HepG2 (cell line): ENCODE results near the gene KRTAP27-1. TPM values are rescaled to one million over a fixed set of nuclear protein-coding genes. Genes with fewer than 3 reads are reported as not detected.

Experiments used
- ATAC-seq: fragments of 200-7000 bp; cut with Tn5 transposase; 3 replicates; pipeline ENCODE4 v1.9.1; 2020; ENCODE audit warnings: mild to moderate bottlenecking, moderate library complexity
- BruUV-seq: library from RNA; stranded (reverse); fragments of 400-500 nt; replicated peaks from 2 replicates; lab custom pipeline; 2021; lab: Mats Ljungman, UMichigan
- CTCF ChIA-PET: fragments of 300-600 bp; formaldehyde crosslinking; extraction: SDS; loops from one replicate; lab custom pipeline; 2021; ENCODE audit warnings: low total read pairs, inconsistent platforms, low intra/inter-chr PET ratio; lab: Yijun Ruan, JAX
- POLR2A ChIA-PET: fragments of 350-600 bp; sonication (Branson Sonifier 250); formaldehyde crosslinking; loops from one replicate; lab custom pipeline; 2020; ENCODE audit warnings: antibody characterized with exemption, inconsistent platforms; lab: Yijun Ruan, JAX
- DNase-seq: peaks from one replicate; pipeline ENCODE4 v3.0.0-alpha.2; 2015; ENCODE audit warnings: low spot score
- FAIRE-seq: peaks from 3 replicates; lab custom pipeline; 2011; peaks lifted over from hg19 to GRCh38; lab: Jason Lieb, UNC
- H2AFZ ChIP-seq: one replicate; pipeline ENCODE4 v1.6.1; 2011; ENCODE audit warnings: low read length, inconsistent platforms
- H3K27ac ChIP-seq: fragments of 300-600 bp; 3 replicates; pipeline ENCODE4 v1.8.0; 2011; ENCODE audit warnings: mixed run types, mild to moderate bottlenecking, mixed read lengths, low read length, inconsistent platforms; ENCODE audit not compliant: insufficient read depth; ENCODE audit errors: extremely low read length
- H3K27me3 ChIP-seq, 2 experiments: fragments of 200-600 bp in 1 of 2; 2 replicates in 1 of 2; 3 replicates in 1 of 2; pipeline versions ENCODE4 v1.6.0 to v1.8.0; 2011; ENCODE audit warnings: low read length in 2 of 2, mild to moderate bottlenecking in 2 of 2, moderate library complexity in 2 of 2, inconsistent platforms in 1 of 2; ENCODE audit not compliant: insufficient read depth in 2 of 2, control insufficient read depth in 1 of 2
- H3K36me3 ChIP-seq, 2 experiments: fragments of 200-600 bp in 1 of 2; replicated peaks in 1 of 2; 2 replicates in 1 of 2; 3 replicates in 1 of 2; pipeline versions ENCODE4 v1.5.1 to v1.8.0; 2011; ENCODE audit warnings: low read length in 2 of 2, inconsistent platforms in 1 of 2; ENCODE audit not compliant: insufficient read depth in 2 of 2, control insufficient read depth in 1 of 2
- H3K4me1 ChIP-seq: 2 replicates; pipeline ENCODE4 v1.5.1; 2012; ENCODE audit warnings: low read length, inconsistent platforms; ENCODE audit not compliant: insufficient read depth
- H3K4me2 ChIP-seq: 2 replicates; pipeline ENCODE4 v1.6.0; 2011; ENCODE audit warnings: low read depth, low read length, inconsistent platforms
- H3K4me3 ChIP-seq, 3 experiments: fragments of 200-600 bp in 1 of 3; sonication (generic), shearing (Covaris generic) in 1 of 3; replicated peaks in 1 of 3; 2 replicates each; pipeline ENCODE4 v1.5.1; 2011 to 2016; ENCODE audit warnings: low read length in 3 of 3, inconsistent platforms in 2 of 3, low read depth in 2 of 3, mild to moderate bottlenecking in 2 of 3, control low read depth in 1 of 3, mixed read lengths in 1 of 3; ENCODE audit not compliant: insufficient read depth in 1 of 3
- H3K79me2 ChIP-seq: one replicate; pipeline ENCODE4 v1.6.1; 2011; ENCODE audit warnings: low read length, inconsistent platforms; ENCODE audit not compliant: insufficient read depth
- H3K9ac ChIP-seq: 2 replicates; pipeline ENCODE4 v1.6.0; 2011; ENCODE audit warnings: mild to moderate bottlenecking, low read depth, low read length, inconsistent platforms; ENCODE audit not compliant: insufficient read depth
- H3K9me3 ChIP-seq: 2 replicates; pipeline ENCODE4 v1.5.1; 2012; ENCODE audit warnings: mild to moderate bottlenecking, low read length
- H4K20me1 ChIP-seq: 2 replicates; pipeline ENCODE4 v1.6.0; 2011; ENCODE audit warnings: inconsistent platforms, mild to moderate bottlenecking, low read length, moderate library complexity; ENCODE audit not compliant: insufficient read depth
- IKZF4 ChIP-seq: sonication (generic); formaldehyde crosslinking; IDR thresholded peaks from 2 replicates; pipeline ENCODE4 v1.5.1; 2020; ENCODE audit warnings: borderline replicate concordance, mild to moderate bottlenecking, low read depth, missing genetic modification reagents; ENCODE audit errors: not compliant biosample characterization
- KAT7 ChIP-seq: IDR thresholded peaks from 2 replicates; pipeline ENCODE4 v1.6.1; 2018; ENCODE audit warnings: borderline replicate concordance, missing compliant biosample characterization
- KDM1A ChIP-seq: IDR thresholded peaks from 2 replicates; pipeline ENCODE4 v1.6.1; 2016; ENCODE audit warnings: missing compliant biosample characterization
- NAIF1 ChIP-seq: sonication (generic); formaldehyde crosslinking; IDR thresholded peaks from 2 replicates; pipeline ENCODE4 v1.5.0; 2020; ENCODE audit warnings: mild to moderate bottlenecking, missing genetic modification reagents, borderline replicate concordance
- ZBTB3 ChIP-seq: sonication (generic); formaldehyde crosslinking; IDR thresholded peaks from 2 replicates; pipeline ENCODE4 v1.4.0; 2020; ENCODE audit warnings: low read depth, mild to moderate bottlenecking, moderate library complexity, missing genetic modification reagents, borderline replicate concordance
- ZNF138 ChIP-seq: sonication (generic); formaldehyde crosslinking; IDR thresholded peaks from 2 replicates; pipeline ENCODE4 v1.5.0; 2020; ENCODE audit warnings: mild to moderate bottlenecking, low read depth, missing genetic modification reagents
- ZNF768 ChIP-seq: sonication (generic); formaldehyde crosslinking; IDR thresholded peaks from 2 replicates; pipeline ENCODE4 v1.4.0; 2020; ENCODE audit warnings: missing genetic modification reagents
- WGBS: methylation state at CpG from one replicate; pipeline ENCODE4 v1.1.6; 2017; ENCODE audit warnings: low lambda C conversion rate; 5-methylcytosine and 5-hydroxymethylcytosine counted together
- in situ Hi-C: cut with HindIII; loops from 2 replicates; pipeline ENCODE4 v1.10.0; 2017; ENCODE audit warnings: low pct_unique_long_range_greater_than_20kb; ENCODE audit not compliant: extremely low pct_ligation_motif_present
- intact Hi-C: fragments of 100-400 bp; cut with micrococcal nuclease; formaldehyde crosslinking; loops from one replicate; pipeline ENCODE4 v1.10.0; 2022; ENCODE audit not compliant: unreplicated experiment
- polyA plus RNA-seq, 8 experiments: library from polyadenylated mRNA; depleted of rRNA in 3 of 8; stranded (reverse) in 7 of 8; unstranded in 1 of 8; fragments of >200 nt; fragmentation: Illumina TruSeq in 4 of 8; extraction: Trizol in 4 of 8; gene quantifications; 2 replicates each; pipeline versions ENCODE4 v1.2.1 to v1.2.3, GENCODE V29; 2011 to 2016; ENCODE audit warnings: low read depth in 4 of 8, missing spikeins in 1 of 8, mixed read lengths in 1 of 8; ENCODE audit not compliant: insufficient read depth in 1 of 8
- total RNA-seq, 5 experiments: library from RNA; depleted of rRNA; stranded (reverse); fragments of >200 nt; fragmentation: Illumina TruSeq; extraction: Trizol; gene quantifications; 2 replicates each; pipeline ENCODE4 v1.2.3, GENCODE V29; 2016; ENCODE audit warnings: low read depth in 1 of 5
- TF ChIP-seq, protein P1 (sequence below): sonication (generic); formaldehyde crosslinking; IDR thresholded peaks from 2 replicates; pipeline ENCODE4 v1.9.0; 2021; ENCODE audit warnings: missing genetic modification reagents, borderline replicate concordance

Gene KRTAP27-1
- total and polyA plus RNA-seq, 2 of the 13 experiments (the other 11 are each of a cell fraction or from before 2014, with no cell fraction given), result not detected

DNA sequence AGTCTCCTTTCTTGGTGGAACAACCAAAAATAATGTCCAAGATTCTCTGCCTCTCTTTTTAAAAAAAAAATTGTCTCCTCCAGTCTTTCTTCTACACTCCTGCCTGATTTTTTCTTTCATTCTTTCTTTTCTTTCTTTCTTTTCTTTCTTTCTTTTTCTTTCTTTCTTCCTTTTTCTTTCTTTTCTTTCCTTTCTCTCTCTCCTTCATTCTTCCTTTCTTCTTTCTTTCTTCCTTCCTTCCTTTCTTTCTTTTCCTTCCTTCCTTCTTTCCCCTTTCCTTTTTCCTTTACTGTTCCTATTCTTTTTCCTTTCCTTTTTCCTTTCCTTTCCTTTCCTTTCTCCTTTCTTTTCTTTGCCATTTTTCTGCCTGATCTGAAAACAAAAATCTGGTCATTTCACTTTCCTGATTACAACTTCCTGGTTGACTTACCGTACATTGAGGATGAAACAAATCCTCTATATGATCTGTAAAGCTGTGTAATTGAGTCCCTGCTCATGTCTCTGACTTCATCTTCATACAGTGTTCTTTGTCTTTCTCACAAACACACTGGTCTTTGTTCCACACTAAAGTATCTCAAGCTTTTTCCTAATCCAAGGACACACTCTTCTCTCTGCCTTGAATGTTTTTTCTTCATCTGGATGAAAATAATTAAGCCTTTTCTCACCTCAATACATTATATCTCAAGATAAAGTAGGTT is 17.0 kb upstream of the KRTAP27-1 start:
- BruUV-seq, result no TSS peak
- intact Hi-C loops, result no loop called here
- Histone ChIP-seq H3K9me3 (peaks cover 78% of the 10 kb centered on the region), H3K4me2 (no peak overlapping the region), H3K79me2 (no peaks in the 10 kb centered on the region), H2AFZ (no peak overlapping the region), H3K4me3 (no peak overlapping the region), H3K27ac (no peak overlapping the region), H3K9ac (no peak overlapping the region), H3K4me1 (no peaks in the 10 kb centered on the region), H3K27me3 (no peaks in the 10 kb centered on the region), H3K36me3 (no peaks in the 10 kb centered on the region), H4K20me1 (no peaks in the 10 kb centered on the region)
- in situ Hi-C loops, result no loop called here
- ATAC-seq, result no peak
- no peak for FAIRE-seq
- 5% methylated on average over 1 of the region's 1 CpG for WGBS
- TF ChIP-seq IKZF4 (CRISPR knock-in tag) (no peak), ZBTB3 (CRISPR knock-in tag) (no peak), NAIF1 (CRISPR knock-in tag) (no peak), KAT7 (CRISPR knock-in tag) (no peak), KDM1A (CRISPR knock-in tag) (no peak), ZNF768 (no peak), ZNF138 (CRISPR knock-in tag) (no peak)
- TF ChIP-seq, protein P1, sequence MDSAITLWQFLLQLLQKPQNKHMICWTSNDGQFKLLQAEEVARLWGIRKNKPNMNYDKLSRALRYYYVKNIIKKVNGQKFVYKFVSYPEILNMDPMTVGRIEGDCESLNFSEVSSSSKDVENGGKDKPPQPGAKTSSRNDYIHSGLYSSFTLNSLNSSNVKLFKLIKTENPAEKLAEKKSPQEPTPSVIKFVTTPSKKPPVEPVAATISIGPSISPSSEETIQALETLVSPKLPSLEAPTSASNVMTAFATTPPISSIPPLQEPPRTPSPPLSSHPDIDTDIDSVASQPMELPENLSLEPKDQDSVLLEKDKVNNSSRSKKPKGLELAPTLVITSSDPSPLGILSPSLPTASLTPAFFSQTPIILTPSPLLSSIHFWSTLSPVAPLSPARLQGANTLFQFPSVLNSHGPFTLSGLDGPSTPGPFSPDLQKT, result no peak
- ChIA-PET POLR2A (no interaction called here), CTCF (no interaction called here)
- DNase-seq, result no peak
